Neutrophil (primary cell): ENCODE measurements around the gene WBP1L.

Source experiments
- H3K27ac ChIP-seq: fragments of 200-600 bp; sonication (generic); 2 replicates; pipeline ENCODE4 v1.5.1; 2016; ENCODE audit warnings: mild to moderate bottlenecking, moderate library complexity
- H3K27me3 ChIP-seq: fragments of 200-600 bp; sonication (generic); 2 replicates; pipeline ENCODE4 v1.6.0; 2016; ENCODE audit warnings: mild to moderate bottlenecking
- H3K36me3 ChIP-seq: fragments of 200-600 bp; sonication (generic); 2 replicates; pipeline ENCODE4 v1.5.1; 2017
- H3K4me1 ChIP-seq, 2 experiments: fragments of 200-600 bp in 1 of 2; sonication (generic) in 1 of 2; 1 replicate in 1 of 2; 2 replicates in 1 of 2; pipeline versions ENCODE4 v1.5.1 to v1.6.1; 2013 to 2016; ENCODE audit warnings: low read depth in 1 of 2, low read length in 1 of 2, mild to moderate bottlenecking in 1 of 2, moderate library complexity in 1 of 2; ENCODE audit not compliant: control insufficient read depth in 1 of 2, insufficient read depth in 1 of 2
- H3K4me3 ChIP-seq, 2 experiments: fragments of 200-600 bp in 1 of 2; sonication (generic) in 1 of 2; 1 replicate in 1 of 2; 2 replicates in 1 of 2; pipeline ENCODE4 v1.5.1; 2013 to 2016; ENCODE audit warnings: low read depth in 1 of 2, low read length in 1 of 2, mild to moderate bottlenecking in 1 of 2, moderate library complexity in 1 of 2
- H3K9me3 ChIP-seq: fragments of 200-600 bp; sonication (generic); 2 replicates; pipeline ENCODE4 v1.5.1; 2016
- TF ChIP-seq, protein P1 (sequence below): fragments of 200-600 bp; sonication (generic); IDR thresholded peaks from 2 replicates; pipeline ENCODE4 v1.5.1; 2016; ENCODE audit warnings: antibody characterized with exemption

Gene WBP1L

GRCh38 chr10:102718220-102718619, 25.5 kb upstream of the WBP1L start:
- Histone ChIP-seq H3K36me3 (no peaks in the 10 kb centered on the region), H3K4me3 (no peak overlapping the region), H3K9me3 (no peaks in the 10 kb centered on the region), H3K27ac (no peak overlapping the region), H3K4me1 (peaks cover 16% of the 10 kb centered on the region in 2 experiments), H3K27me3 (no peaks in the 10 kb centered on the region)
- TF ChIP-seq, protein P1, sequence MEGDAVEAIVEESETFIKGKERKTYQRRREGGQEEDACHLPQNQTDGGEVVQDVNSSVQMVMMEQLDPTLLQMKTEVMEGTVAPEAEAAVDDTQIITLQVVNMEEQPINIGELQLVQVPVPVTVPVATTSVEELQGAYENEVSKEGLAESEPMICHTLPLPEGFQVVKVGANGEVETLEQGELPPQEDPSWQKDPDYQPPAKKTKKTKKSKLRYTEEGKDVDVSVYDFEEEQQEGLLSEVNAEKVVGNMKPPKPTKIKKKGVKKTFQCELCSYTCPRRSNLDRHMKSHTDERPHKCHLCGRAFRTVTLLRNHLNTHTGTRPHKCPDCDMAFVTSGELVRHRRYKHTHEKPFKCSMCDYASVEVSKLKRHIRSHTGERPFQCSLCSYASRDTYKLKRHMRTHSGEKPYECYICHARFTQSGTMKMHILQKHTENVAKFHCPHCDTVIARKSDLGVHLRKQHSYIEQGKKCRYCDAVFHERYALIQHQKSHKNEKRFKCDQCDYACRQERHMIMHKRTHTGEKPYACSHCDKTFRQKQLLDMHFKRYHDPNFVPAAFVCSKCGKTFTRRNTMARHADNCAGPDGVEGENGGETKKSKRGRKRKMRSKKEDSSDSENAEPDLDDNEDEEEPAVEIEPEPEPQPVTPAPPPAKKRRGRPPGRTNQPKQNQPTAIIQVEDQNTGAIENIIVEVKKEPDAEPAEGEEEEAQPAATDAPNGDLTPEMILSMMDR, result no peak

GRCh38 chr10:102720337-102720736, 23.4 kb upstream of the WBP1L start:
- H3K36me3 ChIP-seq, result no peaks in the 10 kb centered on the region
- TF ChIP-seq, protein P1, result no peak
- no peak overlapping the region for H3K4me3 ChIP-seq
- no peaks in the 10 kb centered on the region for H3K27me3 ChIP-seq
- H3K4me1 ChIP-seq, result peaks cover under 1% of the 10 kb centered on the region in 2 experiments
- H3K9me3 ChIP-seq, result no peaks in the 10 kb centered on the region
- H3K27ac ChIP-seq, result no peak overlapping the region

DNA sequence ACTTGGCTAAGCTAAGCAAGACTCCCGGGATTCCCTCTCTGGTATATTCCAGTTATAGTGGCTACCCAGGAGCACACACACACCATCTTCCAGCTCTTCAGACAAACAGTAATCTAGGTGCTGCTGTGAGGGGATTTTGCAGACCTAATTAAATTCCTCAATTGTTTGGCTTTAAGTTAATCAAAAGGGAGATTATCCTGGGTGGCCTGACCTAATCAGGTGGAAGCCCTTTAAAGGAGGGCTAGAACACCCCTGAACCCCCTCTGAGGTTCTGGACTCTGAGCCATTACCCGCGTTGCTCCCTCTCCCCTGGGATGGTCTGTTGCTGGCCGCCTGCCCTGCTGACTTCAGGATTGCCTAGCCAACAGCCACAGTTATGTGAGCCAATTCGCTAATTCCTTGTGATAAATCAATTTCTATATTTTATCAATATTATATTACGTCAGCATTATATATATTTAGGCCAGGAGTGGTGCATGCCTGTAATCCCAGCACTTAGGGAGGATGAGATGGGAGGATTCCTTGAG, 22.9 kb upstream of the WBP1L start:
- Histone ChIP-seq H3K27me3 (no peaks in the 10 kb centered on the region), H3K4me1 (no peaks in the 10 kb centered on the region), H3K27ac (no peak overlapping the region), H3K36me3 (no peaks in the 10 kb centered on the region), H3K4me3 (no peak overlapping the region), H3K9me3 (no peaks in the 10 kb centered on the region)
- TF ChIP-seq, protein P1, result no peak

DNA sequence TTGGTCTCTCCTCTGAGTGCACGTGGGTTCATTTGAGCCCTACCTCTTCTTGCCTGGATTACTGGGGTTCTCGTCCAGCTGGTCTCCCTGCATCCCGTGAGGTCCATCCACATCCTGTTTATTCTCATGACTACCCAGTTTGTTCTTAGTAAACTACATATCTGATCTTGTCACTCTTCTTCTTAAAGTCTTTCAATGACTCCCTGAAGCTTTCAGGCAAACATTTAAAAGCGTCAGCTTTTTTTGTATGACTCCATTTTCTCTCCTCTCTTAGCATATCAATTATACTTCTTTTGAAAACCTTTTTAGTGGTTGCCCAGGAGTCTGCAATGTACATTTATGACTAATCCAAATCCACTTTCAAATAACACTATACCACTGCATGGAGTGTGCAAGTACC, 21.8 kb upstream of the WBP1L start:
- H3K27ac ChIP-seq, result no peak overlapping the region
- TF ChIP-seq, protein P1, result no peak

DNA sequence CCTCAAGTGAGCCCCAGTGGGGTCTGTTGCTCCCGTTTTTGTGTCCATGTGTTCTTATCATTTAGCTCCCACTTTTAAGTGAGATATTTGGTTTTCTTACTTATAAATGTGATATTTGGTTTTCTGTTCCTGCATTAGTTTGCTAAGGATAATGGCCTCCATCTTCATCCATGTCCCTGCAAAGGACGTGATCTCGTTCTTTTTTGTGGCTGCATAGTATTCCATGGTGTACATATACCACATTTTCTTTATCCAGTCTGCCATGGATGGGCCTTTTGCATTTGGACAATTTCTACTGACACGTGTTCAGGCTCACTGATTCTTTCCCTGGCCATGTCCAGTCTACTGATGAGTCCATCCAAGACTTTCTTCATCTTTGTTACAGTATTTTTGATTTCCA, 19.8 kb upstream of the WBP1L start:
- H3K27ac ChIP-seq, result no peak overlapping the region
- TF ChIP-seq, protein P1, result no peak
- no peak overlapping the region for H3K4me3 ChIP-seq
- no peaks in the 10 kb centered on the region for H3K27me3 ChIP-seq
- no peaks in the 10 kb centered on the region for H3K36me3 ChIP-seq
- H3K9me3 ChIP-seq, result no peaks in the 10 kb centered on the region
- H3K4me1 ChIP-seq, result peaks cover 0 to 1% of the 10 kb centered on the region in 2 experiments

More for the DNA sequence above, 21.8 kb upstream of the WBP1L start:
- no peaks in the 10 kb centered on the region for H3K9me3 ChIP-seq
- no peak overlapping the region for H3K4me3 ChIP-seq
- H3K27me3 ChIP-seq, result no peaks in the 10 kb centered on the region
- no peaks in the 10 kb centered on the region for H3K36me3 ChIP-seq
- H3K4me1 ChIP-seq, result no peaks in the 10 kb centered on the region

GRCh38 chr10:102726274-102726673, 17.5 kb upstream of the WBP1L start:
- Histone ChIP-seq H3K4me3 (no peak overlapping the region), H3K4me1 (peaks cover 0 to 5% of the 10 kb centered on the region in 2 experiments), H3K36me3 (no peaks in the 10 kb centered on the region), H3K27me3 (no peaks in the 10 kb centered on the region), H3K27ac (no peak overlapping the region), H3K9me3 (no peaks in the 10 kb centered on the region)
- TF ChIP-seq, protein P1, result no peak
